ENCODE measurements around the gene NXF1. TPM values are rescaled to one million over a fixed set of nuclear protein-coding genes. Genes with fewer than 3 reads are reported as not detected.

Gene NXF1
- total and polyA plus RNA-seq, 2 of the 13 experiments (the other 11 are each of a cell fraction or from before 2014, with no cell fraction given), result 30.4 to 30.9 TPM

- WGBS (ENCODE audit: low lambda C conversion rate), result under 1% methylated on average over 27 of the region's 62 CpGs
- intact Hi-C loops (cut with micrococcal nuclease; ENCODE audit: unreplicated experiment), result no loop called here
- TF ChIP-seq ZNF83 (CRISPR knock-in tag; IDR thresholded peaks at IDR 0.05; ENCODE audit: borderline replicate concordance) (peak; percentile 92; the same call in 1 of the 2 replicates), KDM5A (IDR thresholded peaks at IDR 0.05; ENCODE audit: borderline replicate concordance, low read length) (peak; percentile 96), ZNF383 (CRISPR knock-in tag; IDR thresholded peaks at IDR 0.05; ENCODE audit: borderline replicate concordance) (no peak), MEIS1 (CRISPR knock-in tag; IDR thresholded peaks at IDR 0.05; ENCODE audit: borderline replicate concordance) (0 out of 2 replicates have a peak, but pooled peaks have one; percentile 66), MTERF4 (CRISPR knock-in tag; IDR thresholded peaks at IDR 0.05) (no peak; the same call in 1 of the 2 replicates), ZNF761 (CRISPR knock-in tag; conservative IDR thresholded peaks at IDR 0.05) (peak; percentile 86; the same call in 1 of the 2 replicates), AGO1 (IDR thresholded peaks at IDR 0.05; ENCODE audit: low read depth, low read length, poor library complexity, severe bottlenecking) (peak; percentile 63), ZNF138 (CRISPR knock-in tag; IDR thresholded peaks at IDR 0.05; ENCODE audit: low read depth) (peak; percentile 88; the same call in 1 of the 2 replicates), ATF3 (CRISPR knock-in tag; IDR thresholded peaks at IDR 0.05) (peak; percentile 40; the same call in 1 of the 2 replicates), ARID4A (CRISPR knock-in tag; IDR thresholded peaks at IDR 0.05; ENCODE audit: borderline replicate concordance) (peak; percentile 99), SPEN (CRISPR knock-in tag; IDR thresholded peaks at IDR 0.05; ENCODE audit: low read depth) (peak; percentile 94), RARA (CRISPR knock-in tag; IDR thresholded peaks at IDR 0.05) (peak; percentile 39; the same call in 1 of the 2 replicates)
Observed at GRCh38 chr11:62839050-62839945, 34.1 kb upstream of the NXF1 start, which contains the start of gene WDR74. Gene WDR74, minus strand, starts transcription at chr11:62839590. Its CDS starts 20 bp downstream, at chr11:62839570.

More at GRCh38 chr11:62839050-62839945, 34.1 kb upstream of the NXF1 start, which contains the start of gene WDR74:
- Histone ChIP-seq H2AFZ (ENCODE audit: low read length) (no peak within 1 kb of the TSS), H3K79me2 (ENCODE audit: insufficient read depth, low read length) (peaks cover 29% of the 10 kb centered on the region), H3K36me3 (replicated peaks in 1 of 2; ENCODE audit: control insufficient read depth in 1 of 2, insufficient read depth in 2 of 2, low read length in 2 of 2) (peaks cover 16 to 28% of the 10 kb centered on the region in 2 experiments), H4K20me1 (ENCODE audit: insufficient read depth, low read length) (no peaks in the 10 kb centered on the region), H3K27me3 (ENCODE audit: control insufficient read depth in 1 of 2, insufficient read depth in 2 of 2, low read length in 2 of 2) (no peaks in the 10 kb centered on the region; a peak in 1 of 5 replicates), H3K4me3 (replicated peaks in 1 of 3; ENCODE audit: insufficient read depth in 1 of 3, low read depth in 2 of 3, low read length in 3 of 3) (peak within 1 kb of the TSS; percentile 85 to 100 (median 97)), H3K27ac (ENCODE audit: extremely low read length, insufficient read depth, low read length) (peak within 1 kb of the TSS; percentile 98), H3K9me3 (ENCODE audit: low read length) (no peaks in the 10 kb centered on the region), H3K4me1 (ENCODE audit: insufficient read depth, low read length) (peaks cover 32% of the 10 kb centered on the region), H3K4me2 (ENCODE audit: low read depth, low read length) (peak within 1 kb of the TSS; percentile 82), H3K9ac (ENCODE audit: insufficient read depth, low read depth, low read length) (peak within 1 kb of the TSS; percentile 94)
- ChIA-PET POLR2A (interaction anchor here (0.9 to 3.4 kb wide), 21 partner anchors 7 to 1049 kb away, joined by 3 to 362 read pairs (median 29); partner anchors contain the start of genes C11orf98, CSKMT, HNRNPUL2 and INTS5), CTCF (ENCODE audit: low intra/inter-chr PET ratio, low total read pairs) (no interaction called here)
- ATAC-seq (peak; percentile 63), FAIRE-seq (peak; percentile 26), DNase-seq (ENCODE audit: low spot score) (peak; percentile 91)
- in situ Hi-C loops (cut with HindIII; ENCODE audit: extremely low pct_ligation_motif_present, low pct_unique_long_range_greater_than_20kb), result no loop called here
- no TSS peak for BruUV-seq (replicated peaks)
